DND-41 (cell line): ENCODE data around the gene ARL8B.
A peak's percentile ranks its signal among the peaks of the same experiment; 100 is the strongest.

Experiments
- ATAC-seq: fragments of 200-7000 bp; cut with Tn5 transposase; 3 replicates; pipeline ENCODE4 v1.9.1; 2021; ENCODE audit warnings: low read depth; ENCODE audit not compliant: insufficient read depth
- DNase-seq: peaks from one replicate; pipeline ENCODE4 v3.0.0-alpha.2; 2020
- H2AFZ ChIP-seq: 2 replicates; pipeline ENCODE4 v1.6.0; 2012; ENCODE audit warnings: low read depth, low read length
- H3K27ac ChIP-seq: 2 replicates; pipeline ENCODE4 v1.5.1; 2012; ENCODE audit warnings: low read length, inconsistent platforms
- H3K27me3 ChIP-seq: fragments of 200-600 bp; sonication (generic); 2 replicates; pipeline ENCODE4 v1.6.0; 2012; ENCODE audit warnings: low read length, mild to moderate bottlenecking, inconsistent platforms; ENCODE audit not compliant: insufficient read depth, poor library complexity
- H3K36me3 ChIP-seq: 2 replicates; pipeline ENCODE4 v1.5.1; 2012; ENCODE audit warnings: low read length, inconsistent platforms; ENCODE audit not compliant: insufficient read depth
- H3K4me1 ChIP-seq: 2 replicates; pipeline ENCODE4 v1.5.1; 2012; ENCODE audit warnings: mild to moderate bottlenecking, low read length; ENCODE audit not compliant: insufficient read depth
- H3K4me2 ChIP-seq: 2 replicates; pipeline ENCODE4 v1.6.0; 2012; ENCODE audit warnings: mild to moderate bottlenecking, moderate library complexity, low read length, inconsistent platforms; ENCODE audit not compliant: insufficient read depth
- H3K4me3 ChIP-seq, 2 experiments: fragments of 200-600 bp in 1 of 2; shearing (Covaris generic) in 1 of 2; 2 replicates each; pipeline ENCODE4 v1.5.1; 2012 to 2016; ENCODE audit warnings: inconsistent platforms in 2 of 2, low read length in 2 of 2, mild to moderate bottlenecking in 2 of 2, low read depth in 1 of 2, moderate library complexity in 1 of 2
- H3K79me2 ChIP-seq: 2 replicates; pipeline ENCODE4 v1.6.0; 2012; ENCODE audit warnings: low read length, inconsistent platforms; ENCODE audit not compliant: insufficient read depth
- H3K9ac ChIP-seq: 2 replicates; pipeline ENCODE4 v1.6.0; 2012; ENCODE audit warnings: low read depth, mild to moderate bottlenecking, inconsistent platforms, low read length, moderate library complexity
- H3K9me3 ChIP-seq: 2 replicates; pipeline ENCODE4 v1.5.1; 2012; ENCODE audit warnings: low read length, moderate library complexity, mild to moderate bottlenecking, inconsistent platforms; ENCODE audit not compliant: insufficient read depth, severe bottlenecking
- H4K20me1 ChIP-seq: 2 replicates; pipeline ENCODE4 v1.6.0; 2012; ENCODE audit warnings: low read length; ENCODE audit not compliant: insufficient read depth
- EZH2 ChIP-seq: IDR thresholded peaks from 3 replicates; pipeline ENCODE4 v1.6.1; 2012; ENCODE audit warnings: borderline replicate concordance, low read depth, mild to moderate bottlenecking, moderate library complexity, low read length, inconsistent platforms; ENCODE audit not compliant: severe bottlenecking
- TF ChIP-seq, protein P1 (sequence below): IDR thresholded peaks from 2 replicates; pipeline ENCODE4 v1.5.1; 2012; ENCODE audit warnings: borderline replicate concordance, low read length, moderate library complexity, mild to moderate bottlenecking; ENCODE audit not compliant: poor library complexity, severe bottlenecking; ENCODE audit errors: extremely low read depth

Gene ARL8B

DNA sequence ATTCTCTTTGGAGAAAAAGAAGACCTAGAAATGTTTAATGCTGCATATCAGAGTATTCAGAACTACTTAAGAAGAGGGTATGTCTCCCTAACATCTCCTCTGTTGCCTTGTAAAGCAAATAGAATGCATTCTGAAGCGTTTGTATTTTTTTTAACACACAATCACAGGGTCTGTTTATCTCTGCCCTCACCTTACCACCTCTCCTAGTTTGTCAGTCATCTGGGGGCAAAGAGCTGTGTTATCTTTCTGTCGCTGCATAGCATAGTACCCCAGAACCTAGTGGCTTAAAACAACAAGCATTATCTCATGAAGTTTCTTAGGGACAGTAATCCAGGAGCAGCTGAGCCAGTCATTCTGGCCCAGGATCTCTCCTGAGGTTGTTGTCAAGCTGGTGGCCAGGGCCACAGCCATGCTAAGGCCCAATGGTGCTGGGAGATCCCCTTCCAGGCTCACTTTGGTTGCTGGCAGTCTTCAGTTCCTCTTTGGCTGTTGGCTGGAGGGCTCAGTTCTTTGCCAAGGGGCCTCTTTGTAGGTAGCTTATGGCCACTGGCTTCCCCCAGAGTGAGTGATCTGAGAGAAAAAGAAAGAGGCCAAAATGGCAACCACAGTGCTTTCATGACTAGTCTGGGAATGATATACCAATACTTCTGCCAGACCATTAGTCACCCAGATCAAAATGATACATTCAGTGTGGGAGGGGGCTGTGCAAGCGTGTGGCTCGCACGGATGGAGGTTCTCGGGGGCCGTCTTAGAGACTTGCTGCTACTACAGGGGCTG lies 83.3 kb downstream of the ARL8B start:
- ATAC-seq, result peak; percentile 25; the same call in 2 of the 3 replicates
- Histone ChIP-seq H3K4me1 (no peaks in the 10 kb centered on the region), H2AFZ (no peak overlapping the region), H4K20me1 (peaks cover 36% of the 10 kb centered on the region), H3K27me3 (no peaks in the 10 kb centered on the region), H3K4me2 (no peak overlapping the region), H3K79me2 (peaks cover 100% of the 10 kb centered on the region), H3K9me3 (no peaks in the 10 kb centered on the region), H3K9ac (no peak overlapping the region), H3K4me3 (no peak overlapping the region), H3K36me3 (peaks cover 100% of the 10 kb centered on the region), H3K27ac (peak overlapping the region; percentile 60)
- DNase-seq, result no peak
- TF ChIP-seq, protein P1, sequence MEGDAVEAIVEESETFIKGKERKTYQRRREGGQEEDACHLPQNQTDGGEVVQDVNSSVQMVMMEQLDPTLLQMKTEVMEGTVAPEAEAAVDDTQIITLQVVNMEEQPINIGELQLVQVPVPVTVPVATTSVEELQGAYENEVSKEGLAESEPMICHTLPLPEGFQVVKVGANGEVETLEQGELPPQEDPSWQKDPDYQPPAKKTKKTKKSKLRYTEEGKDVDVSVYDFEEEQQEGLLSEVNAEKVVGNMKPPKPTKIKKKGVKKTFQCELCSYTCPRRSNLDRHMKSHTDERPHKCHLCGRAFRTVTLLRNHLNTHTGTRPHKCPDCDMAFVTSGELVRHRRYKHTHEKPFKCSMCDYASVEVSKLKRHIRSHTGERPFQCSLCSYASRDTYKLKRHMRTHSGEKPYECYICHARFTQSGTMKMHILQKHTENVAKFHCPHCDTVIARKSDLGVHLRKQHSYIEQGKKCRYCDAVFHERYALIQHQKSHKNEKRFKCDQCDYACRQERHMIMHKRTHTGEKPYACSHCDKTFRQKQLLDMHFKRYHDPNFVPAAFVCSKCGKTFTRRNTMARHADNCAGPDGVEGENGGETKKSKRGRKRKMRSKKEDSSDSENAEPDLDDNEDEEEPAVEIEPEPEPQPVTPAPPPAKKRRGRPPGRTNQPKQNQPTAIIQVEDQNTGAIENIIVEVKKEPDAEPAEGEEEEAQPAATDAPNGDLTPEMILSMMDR, result no peak
- no peak for TF ChIP-seq EZH2

DNA sequence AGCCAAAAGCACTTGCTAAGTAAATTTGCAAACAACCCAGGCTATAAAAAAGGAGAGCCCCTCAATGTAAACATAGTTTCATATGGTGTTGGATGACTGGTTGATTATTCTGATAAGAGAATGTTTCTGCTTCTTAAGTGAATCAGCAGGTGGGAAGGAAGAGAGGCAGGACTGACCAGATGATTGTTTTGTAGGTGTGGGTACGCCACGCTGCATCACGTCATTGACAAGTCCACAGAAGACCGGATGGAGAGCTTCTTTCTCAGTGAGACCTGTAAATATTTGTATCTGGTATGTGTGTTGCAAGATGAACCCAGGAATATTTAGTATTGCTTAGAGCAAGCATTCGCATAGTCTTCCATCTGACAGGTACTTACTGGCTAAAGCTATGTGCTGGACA lies 88.8 kb downstream of the ARL8B start:
- DNase-seq, result no peak
- H3K36me3 ChIP-seq, result peaks cover 100% of the 10 kb centered on the region

DNA sequence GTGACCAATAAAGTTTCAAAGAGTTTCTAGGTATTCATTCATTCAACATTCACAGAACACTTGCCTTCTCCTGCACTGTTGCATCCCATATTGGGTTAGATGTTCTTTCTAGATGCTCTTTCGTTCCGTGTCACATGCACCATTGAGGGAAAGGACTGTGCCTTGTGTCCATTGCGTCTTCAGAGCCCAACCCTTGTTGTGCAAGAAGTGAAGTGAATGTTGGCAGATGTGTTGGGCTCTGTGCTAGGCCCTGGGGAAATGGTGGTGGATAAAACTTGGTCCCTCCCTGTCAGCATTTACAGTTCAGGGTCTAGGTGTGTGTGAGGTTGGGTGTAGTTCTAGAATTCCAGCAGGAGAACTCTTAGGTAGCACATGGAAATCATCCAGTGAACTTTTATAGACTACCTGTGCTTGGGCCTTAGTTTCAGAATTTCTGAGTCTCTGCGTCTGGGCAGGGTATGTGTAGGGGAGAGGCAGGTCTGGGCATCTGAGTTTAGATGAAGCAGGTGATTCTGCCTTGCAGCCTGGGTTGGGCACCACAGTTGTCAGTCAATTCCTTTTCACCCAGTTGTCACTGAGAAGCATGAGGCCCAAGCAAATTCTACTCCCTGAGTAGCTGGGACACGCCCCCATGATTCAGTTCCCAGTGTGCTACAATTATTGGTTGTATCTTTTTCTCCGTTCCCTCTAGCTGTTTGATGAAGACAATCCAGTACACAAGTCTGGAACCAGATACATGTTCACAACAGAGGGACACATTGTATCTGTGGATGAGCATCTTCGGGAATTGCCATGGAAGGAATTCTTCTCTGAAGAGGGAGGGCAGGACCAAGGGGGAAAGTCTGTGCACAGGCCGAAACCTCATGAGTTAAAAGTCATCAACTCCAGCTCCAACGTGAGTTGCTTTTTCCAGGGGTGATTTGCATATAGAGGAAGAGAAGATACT lies 90.8 kb downstream of the ARL8B start:
- no peak for DNase-seq
- no peaks in the 10 kb centered on the region for H3K9me3 ChIP-seq
- H4K20me1 ChIP-seq, result peaks cover 60% of the 10 kb centered on the region
- H3K79me2 ChIP-seq, result peaks cover 44% of the 10 kb centered on the region
- no peak overlapping the region for H3K27ac ChIP-seq
- TF ChIP-seq, protein P1, result no peak
- no peak for TF ChIP-seq EZH2
- peaks cover 98% of the 10 kb centered on the region for H3K36me3 ChIP-seq
- H3K27me3 ChIP-seq, result no peaks in the 10 kb centered on the region
- no peak overlapping the region for H2AFZ ChIP-seq
- no peak overlapping the region for H3K4me3 ChIP-seq
- no peaks in the 10 kb centered on the region for H3K4me1 ChIP-seq
- peak; percentile 23; the same call in 1 of the 3 replicates for ATAC-seq
- H3K9ac ChIP-seq, result no peak overlapping the region
- no peak overlapping the region for H3K4me2 ChIP-seq

More for the DNA sequence above, 88.8 kb downstream of the ARL8B start:
- ATAC-seq, result no peak
- peaks cover 63% of the 10 kb centered on the region for H3K79me2 ChIP-seq
- H3K4me3 ChIP-seq, result no peak overlapping the region
- H2AFZ ChIP-seq, result no peak overlapping the region
- peaks cover 62% of the 10 kb centered on the region for H4K20me1 ChIP-seq
- H3K9me3 ChIP-seq, result no peaks in the 10 kb centered on the region
- no peak for TF ChIP-seq EZH2
- TF ChIP-seq, protein P1, result no peak
- H3K27me3 ChIP-seq, result no peaks in the 10 kb centered on the region
- no peaks in the 10 kb centered on the region for H3K4me1 ChIP-seq
- no peak overlapping the region for H3K27ac ChIP-seq
- H3K9ac ChIP-seq, result no peak overlapping the region
- no peak overlapping the region for H3K4me2 ChIP-seq
